ENCODE measurements around the gene HHIP.

HHIP gene

DNA sequence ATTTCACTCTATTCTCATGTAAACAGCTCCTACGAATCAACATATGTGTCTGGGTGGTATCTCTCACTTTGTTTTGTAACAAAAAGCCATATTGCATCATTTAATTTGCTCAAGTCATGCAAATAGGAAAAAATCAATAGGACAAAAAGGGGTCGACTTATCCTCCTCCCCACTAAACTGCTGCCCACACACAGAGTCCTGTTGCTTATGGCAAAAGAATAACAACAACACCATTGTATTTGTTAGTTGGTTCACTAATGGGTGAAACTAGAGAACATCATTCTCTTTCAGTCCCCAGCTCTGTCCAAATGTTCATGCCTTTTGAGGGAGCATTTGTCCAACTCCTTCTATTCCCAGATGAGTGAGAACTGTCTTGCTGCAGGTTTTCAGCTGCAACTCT, 2.1 kb downstream of the HHIP start:
- peaks cover 61% of the 10 kb centered on the region for H3K27me3 Mint-ChIP-seq

DNA sequence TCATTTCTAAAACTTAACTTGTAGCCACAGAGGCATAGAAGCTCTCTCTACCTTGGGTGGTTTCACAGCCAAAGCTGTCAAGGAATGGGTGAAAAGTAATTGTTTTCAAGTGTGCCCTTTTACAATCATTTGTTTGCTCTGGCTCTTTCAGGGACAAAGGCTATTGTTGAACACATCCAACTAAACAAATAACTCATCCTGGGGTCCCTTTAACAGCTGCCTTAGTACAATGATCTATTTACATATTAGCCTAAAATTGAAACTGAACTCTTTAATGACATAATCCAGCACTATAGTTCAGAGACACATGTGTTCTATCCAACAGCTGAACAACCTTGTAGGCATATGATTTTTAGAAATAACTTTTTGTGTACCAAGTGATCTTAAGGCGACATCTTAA, 3.7 kb downstream of the HHIP start:
- Mint-ChIP-seq H3K4me1 (ENCODE audit: low read depth) (peaks cover 22% of the 10 kb centered on the region), H3K9me3 (no peaks in the 10 kb centered on the region), H3K36me3 (ENCODE audit: low read depth) (no peaks in the 10 kb centered on the region), H3K27me3 (peaks cover 56% of the 10 kb centered on the region), H3K4me3 (no peak overlapping the region), H3K27ac (no peak overlapping the region)

More for the DNA sequence above, 2.1 kb downstream of the HHIP start:
- no peak overlapping the region for H3K4me3 Mint-ChIP-seq
- H3K4me1 Mint-ChIP-seq (ENCODE audit: low read depth): peaks cover 22% of the 10 kb centered on the region
- H3K9me3 Mint-ChIP-seq: no peaks in the 10 kb centered on the region
- H3K27ac Mint-ChIP-seq: no peak overlapping the region
- H3K36me3 Mint-ChIP-seq (ENCODE audit: low read depth): no peaks in the 10 kb centered on the region

DNA sequence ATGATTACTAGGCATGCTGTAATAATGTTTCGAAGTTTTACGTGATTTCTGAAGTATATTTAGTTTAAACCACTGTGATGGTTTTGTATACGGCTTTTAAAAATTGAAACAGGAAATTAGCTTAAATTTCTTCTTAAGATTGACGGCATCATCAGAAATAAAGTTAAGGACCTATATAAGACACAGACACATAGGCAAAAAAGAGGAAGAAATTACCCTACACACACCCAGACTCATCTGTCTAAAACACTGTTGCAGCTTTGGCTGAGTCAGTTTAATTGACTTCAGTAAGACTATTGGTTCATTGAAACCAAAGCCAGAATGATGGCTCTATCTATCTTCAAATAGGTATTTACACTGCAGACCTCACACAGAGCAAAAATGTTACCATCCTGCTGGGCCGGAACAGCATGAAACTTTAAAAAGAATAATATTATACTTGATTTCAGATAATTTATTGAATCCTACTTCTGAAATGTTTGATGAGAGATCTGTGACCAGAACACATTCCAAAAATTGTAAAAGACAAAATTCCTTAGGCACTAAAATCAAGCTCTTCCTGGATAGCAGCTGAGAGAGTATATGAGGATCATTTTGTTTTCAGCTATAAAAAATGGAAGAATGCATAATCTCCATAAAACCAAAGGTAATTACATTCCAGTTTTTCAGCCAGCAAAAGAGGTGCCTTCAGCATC, 4.5 kb downstream of the HHIP start:
- no peak overlapping the region for H3K4me3 Mint-ChIP-seq
- no peaks in the 10 kb centered on the region for H3K9me3 Mint-ChIP-seq
- H3K4me1 Mint-ChIP-seq (ENCODE audit: low read depth): peaks cover 22% of the 10 kb centered on the region
- H3K27me3 Mint-ChIP-seq: peaks cover 50% of the 10 kb centered on the region
- no peak overlapping the region for H3K27ac Mint-ChIP-seq
- H3K36me3 Mint-ChIP-seq (ENCODE audit: low read depth): no peaks in the 10 kb centered on the region

DNA sequence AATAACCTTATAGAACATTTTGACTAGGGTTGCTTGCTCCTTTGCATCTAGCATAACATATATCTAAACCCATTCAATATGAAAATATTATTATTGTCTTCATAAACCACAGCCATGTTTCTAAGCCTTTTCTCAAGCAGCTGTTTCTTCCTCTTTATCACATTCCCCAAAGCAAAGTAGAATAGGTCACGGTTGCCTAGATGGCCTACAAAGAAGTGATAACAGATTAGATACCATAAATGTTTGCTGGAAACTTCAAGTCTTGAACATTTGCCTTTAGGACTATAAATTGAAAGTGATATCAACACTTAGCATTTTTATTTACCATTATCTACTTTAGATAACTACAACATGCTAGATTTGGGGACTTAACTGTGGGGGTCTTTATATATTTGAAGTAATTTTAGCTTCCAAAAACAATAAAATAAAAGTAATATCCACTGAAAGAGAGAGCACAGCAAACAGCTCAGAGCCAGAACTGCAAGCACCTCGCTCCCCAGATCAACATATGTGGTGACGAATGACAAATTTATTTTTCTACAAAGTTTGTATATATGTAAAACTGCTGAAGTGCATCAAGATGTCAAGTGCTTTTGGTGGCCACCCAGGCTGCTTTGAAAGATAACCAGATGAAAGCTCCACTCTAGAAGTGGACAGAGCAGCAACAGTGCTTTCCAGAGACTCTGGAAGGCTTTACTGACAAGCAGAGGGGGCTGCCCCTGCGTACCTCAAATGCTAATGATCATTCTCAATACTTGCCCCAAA, 8.0 kb downstream of the HHIP start:
- Mint-ChIP-seq H3K9me3 (no peaks in the 10 kb centered on the region), H3K36me3 (ENCODE audit: low read depth) (no peaks in the 10 kb centered on the region), H3K27me3 (peaks cover 21% of the 10 kb centered on the region), H3K4me3 (no peak overlapping the region), H3K27ac (no peak overlapping the region), H3K4me1 (ENCODE audit: low read depth) (no peaks in the 10 kb centered on the region)

DNA sequence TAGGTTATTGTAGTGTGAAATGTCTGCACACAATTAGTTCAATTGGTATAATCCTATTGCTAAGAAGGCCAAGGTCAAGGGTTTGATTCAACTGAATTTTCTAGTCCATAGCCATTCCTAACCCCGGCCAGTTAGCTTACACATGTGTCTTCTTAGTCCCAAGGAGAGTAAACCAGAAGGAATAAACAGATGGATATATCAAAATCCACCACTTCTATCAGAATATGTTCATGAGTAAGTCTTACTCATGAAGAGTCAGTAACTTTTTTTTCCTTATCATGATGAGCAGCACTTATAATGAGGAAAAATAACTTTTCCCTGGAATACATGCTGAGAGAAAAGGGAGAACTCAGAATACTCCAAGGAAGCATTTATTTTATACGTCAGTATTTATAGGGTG, 9.5 kb downstream of the HHIP start:
- no peak overlapping the region for H3K27ac Mint-ChIP-seq
- H3K27me3 Mint-ChIP-seq: peaks cover 9% of the 10 kb centered on the region
- H3K4me1 Mint-ChIP-seq (ENCODE audit: low read depth): no peaks in the 10 kb centered on the region
- H3K4me3 Mint-ChIP-seq: no peak overlapping the region
- no peaks in the 10 kb centered on the region for H3K9me3 Mint-ChIP-seq
- no peaks in the 10 kb centered on the region for H3K36me3 Mint-ChIP-seq (ENCODE audit: low read depth)

DNA sequence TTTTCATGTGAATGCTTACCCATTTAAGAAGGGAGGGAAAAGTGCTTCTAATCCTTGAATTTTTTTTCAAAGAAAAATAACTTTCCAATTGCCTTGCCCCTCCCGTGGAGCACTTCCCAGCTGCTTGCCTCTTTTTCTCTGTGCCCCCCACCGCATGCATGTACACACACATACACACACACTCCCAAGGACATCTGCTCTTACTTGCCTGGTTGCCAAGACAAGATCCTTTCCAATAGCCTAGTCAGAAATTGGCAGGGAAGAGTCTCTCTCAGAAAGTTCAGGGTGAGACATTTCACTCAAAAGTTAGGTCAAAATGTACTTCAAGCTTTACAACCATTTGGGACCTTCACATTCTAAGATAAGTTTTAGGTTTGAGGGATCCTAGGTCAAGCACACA, 10.9 kb downstream of the HHIP start:
- H3K27me3 Mint-ChIP-seq: peaks cover 4% of the 10 kb centered on the region
- H3K4me1 Mint-ChIP-seq (ENCODE audit: low read depth): no peaks in the 10 kb centered on the region
- no peaks in the 10 kb centered on the region for H3K36me3 Mint-ChIP-seq (ENCODE audit: low read depth)
- H3K9me3 Mint-ChIP-seq: no peaks in the 10 kb centered on the region
- no peak overlapping the region for H3K27ac Mint-ChIP-seq
- no peak overlapping the region for H3K4me3 Mint-ChIP-seq

GRCh38 chr4:144658015-144658567, 12.1 kb downstream of the HHIP start:
- Mint-ChIP-seq H3K4me1 (ENCODE audit: low read depth) (no peaks in the 10 kb centered on the region), H3K27ac (no peak overlapping the region), H3K36me3 (ENCODE audit: low read depth) (no peaks in the 10 kb centered on the region)

GRCh38 chr4:144658903-144659302, 12.9 kb downstream of the HHIP start:
- Mint-ChIP-seq H3K4me1 (ENCODE audit: low read depth) (no peaks in the 10 kb centered on the region), H3K4me3 (no peak overlapping the region), H3K27me3 (no peaks in the 10 kb centered on the region), H3K9me3 (no peaks in the 10 kb centered on the region), H3K36me3 (ENCODE audit: low read depth) (no peaks in the 10 kb centered on the region), H3K27ac (no peak overlapping the region)

More at GRCh38 chr4:144658015-144658567, 12.1 kb downstream of the HHIP start:
- H3K27me3 Mint-ChIP-seq: peaks cover under 1% of the 10 kb centered on the region
- H3K4me3 Mint-ChIP-seq: no peak overlapping the region
- H3K9me3 Mint-ChIP-seq: no peaks in the 10 kb centered on the region

DNA sequence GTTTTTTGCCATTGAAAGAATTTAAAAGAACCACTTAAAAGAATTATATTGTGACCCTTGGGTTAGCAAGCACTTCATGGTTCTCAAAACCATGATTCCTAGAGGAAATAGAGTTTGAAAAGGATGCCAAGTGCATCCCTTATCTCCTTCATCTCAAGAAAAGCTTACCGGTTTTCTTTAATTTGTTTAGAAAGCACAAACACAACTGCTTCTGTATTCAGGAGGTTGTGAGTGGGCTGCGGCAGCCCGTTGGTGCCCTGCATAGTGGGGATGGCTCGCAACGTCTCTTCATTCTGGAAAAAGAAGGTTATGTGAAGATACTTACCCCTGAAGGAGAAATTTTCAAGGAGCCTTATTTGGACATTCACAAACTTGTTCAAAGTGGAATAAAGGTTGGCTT, 13.5 kb downstream of the HHIP start:
- no peaks in the 10 kb centered on the region for H3K27me3 Mint-ChIP-seq
- no peaks in the 10 kb centered on the region for H3K4me1 Mint-ChIP-seq (ENCODE audit: low read depth)
- no peak overlapping the region for H3K27ac Mint-ChIP-seq
- H3K4me3 Mint-ChIP-seq: no peak overlapping the region
- H3K9me3 Mint-ChIP-seq: no peaks in the 10 kb centered on the region
- no peaks in the 10 kb centered on the region for H3K36me3 Mint-ChIP-seq (ENCODE audit: low read depth)

DNA sequence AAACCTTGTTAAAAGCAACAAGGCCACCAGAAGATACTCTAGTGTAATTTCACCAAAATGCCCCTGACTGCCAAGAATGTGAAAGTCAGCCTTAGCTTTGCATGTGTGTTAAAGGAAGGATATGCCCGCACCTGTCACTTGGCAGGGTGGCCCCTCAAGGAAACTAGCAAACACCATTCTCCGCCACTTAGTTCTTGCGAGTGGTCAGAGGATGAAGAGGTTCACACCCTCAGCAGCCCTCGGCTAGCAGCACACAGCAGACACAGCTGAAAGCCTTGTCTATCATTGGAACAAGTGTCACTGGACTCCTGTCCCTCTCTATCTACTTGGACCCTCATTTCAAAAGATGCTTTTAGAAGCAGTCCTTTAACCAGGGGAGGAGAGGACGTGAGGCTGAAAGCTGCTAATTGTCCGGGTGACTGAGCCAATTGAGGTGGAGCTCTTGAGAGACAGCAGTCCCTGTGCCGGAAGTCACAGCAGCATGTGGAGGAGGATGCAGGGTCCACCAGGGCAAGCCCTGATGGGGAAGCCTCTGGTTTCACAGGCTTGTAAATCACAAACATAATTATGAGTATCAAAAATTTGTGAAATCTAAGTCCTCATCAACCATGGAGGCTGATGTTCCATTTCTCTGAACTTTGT, 18.0 kb downstream of the HHIP start:
- Mint-ChIP-seq H3K4me3 (no peak overlapping the region), H3K27ac (no peak overlapping the region), H3K27me3 (no peaks in the 10 kb centered on the region), H3K9me3 (no peaks in the 10 kb centered on the region), H3K36me3 (ENCODE audit: low read depth) (no peaks in the 10 kb centered on the region), H3K4me1 (ENCODE audit: low read depth) (no peaks in the 10 kb centered on the region)

- no peak overlapping the region for H3K27ac Mint-ChIP-seq
- H3K4me1 Mint-ChIP-seq (ENCODE audit: low read depth): no peaks in the 10 kb centered on the region
- no peaks in the 10 kb centered on the region for H3K27me3 Mint-ChIP-seq
- H3K4me3 Mint-ChIP-seq: no peak overlapping the region
- H3K36me3 Mint-ChIP-seq (ENCODE audit: low read depth): no peaks in the 10 kb centered on the region
- no peaks in the 10 kb centered on the region for H3K9me3 Mint-ChIP-seq
Observed at GRCh38 chr4:144666539-144667175, 20.7 kb downstream of the HHIP start.

- Mint-ChIP-seq H3K36me3 (ENCODE audit: low read depth) (no peaks in the 10 kb centered on the region), H3K4me1 (ENCODE audit: low read depth) (no peaks in the 10 kb centered on the region), H3K27ac (no peak overlapping the region), H3K27me3 (no peaks in the 10 kb centered on the region), H3K4me3 (no peak overlapping the region), H3K9me3 (no peaks in the 10 kb centered on the region)
Observed at GRCh38 chr4:144667500-144667899, 21.5 kb downstream of the HHIP start.

- no peaks in the 10 kb centered on the region for H3K27me3 Mint-ChIP-seq
- H3K36me3 Mint-ChIP-seq (ENCODE audit: low read depth): no peaks in the 10 kb centered on the region
- H3K27ac Mint-ChIP-seq: no peak overlapping the region
- H3K4me3 Mint-ChIP-seq: no peak overlapping the region
- H3K4me1 Mint-ChIP-seq (ENCODE audit: low read depth): no peaks in the 10 kb centered on the region
- H3K9me3 Mint-ChIP-seq: no peaks in the 10 kb centered on the region
Observed at GRCh38 chr4:144670776-144671175, 24.8 kb downstream of the HHIP start.

DNA sequence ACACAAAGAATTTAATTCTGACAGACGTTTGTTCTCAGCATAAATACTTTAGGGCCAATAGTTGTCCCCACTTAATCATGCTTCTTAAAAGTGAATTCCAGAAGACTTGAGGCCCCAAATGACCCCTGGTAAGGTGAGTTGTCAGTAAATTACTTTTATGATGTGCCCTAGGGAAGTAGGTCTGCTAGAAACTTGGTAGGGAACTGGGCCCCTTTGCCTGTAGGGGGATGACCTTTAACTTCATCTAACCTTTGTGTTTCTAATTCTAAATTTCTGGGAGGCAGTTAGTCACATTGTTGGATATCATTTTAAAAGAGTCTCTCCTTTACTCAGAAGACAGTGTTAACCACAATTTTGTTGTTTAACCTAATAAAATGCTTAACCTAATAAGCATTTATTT, 28.8 kb downstream of the HHIP start:
- Mint-ChIP-seq H3K27ac (no peak overlapping the region), H3K36me3 (ENCODE audit: low read depth) (no peaks in the 10 kb centered on the region), H3K27me3 (no peaks in the 10 kb centered on the region), H3K9me3 (no peaks in the 10 kb centered on the region), H3K4me3 (no peak overlapping the region), H3K4me1 (ENCODE audit: low read depth) (no peaks in the 10 kb centered on the region)

DNA sequence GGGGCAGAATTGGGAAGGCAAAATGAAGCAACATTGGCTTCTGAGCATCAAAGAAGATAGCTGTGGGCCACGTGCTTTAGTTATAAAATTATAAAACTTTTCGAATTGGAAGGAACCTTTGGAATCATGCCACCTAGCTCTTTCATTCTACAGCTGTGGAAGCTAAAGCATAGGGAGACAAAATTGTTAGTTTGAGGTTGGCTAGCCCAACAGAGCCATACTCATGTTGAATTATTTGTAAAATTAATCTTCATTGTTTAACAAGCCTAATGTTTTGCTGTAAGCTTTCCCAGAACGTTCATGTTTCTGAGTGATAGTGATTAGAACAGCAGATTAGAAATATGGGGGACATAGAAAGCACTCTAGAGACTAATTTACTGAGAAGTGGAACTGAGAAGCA, 35.9 kb downstream of the HHIP start:
- Mint-ChIP-seq H3K4me1 (ENCODE audit: low read depth) (no peaks in the 10 kb centered on the region), H3K36me3 (ENCODE audit: low read depth) (no peaks in the 10 kb centered on the region), H3K4me3 (no peak overlapping the region), H3K27me3 (no peaks in the 10 kb centered on the region), H3K27ac (no peak overlapping the region), H3K9me3 (peaks cover 4% of the 10 kb centered on the region)
